ENCODE data around the gene TNFRSF19. TPM values are rescaled to one million over a fixed set of nuclear protein-coding genes. Genes with fewer than 3 reads are reported as not detected.

The TNFRSF19 gene
- total and polyA plus RNA-seq, 2 experiments from 2014 or later = 19.8 to 25.3 TPM

- H3K27ac ChIP-seq = no peak overlapping the region
- TF ChIP-seq EZH2phosphoT487 (IDR thresholded peaks at IDR 0.05; ENCODE audit: low read depth, severe bottlenecking, unreplicated experiment) = no peak
- TF ChIP-seq CTCF (IDR thresholded peaks at IDR 0.05; ENCODE audit: poor library complexity) = no peak
- TF ChIP-seq EZH2 (IDR thresholded peaks at IDR 0.05; ENCODE audit: borderline replicate concordance) = no peak
- H3K36me3 ChIP-seq (replicated peaks; ENCODE audit: insufficient read depth, low read depth) = no peaks in the 10 kb centered on the region
- peaks cover 17% of the 10 kb centered on the region for H3K4me1 ChIP-seq (ENCODE audit: insufficient read depth)
- H3K4me3 ChIP-seq = no peak overlapping the region
- no peaks in the 10 kb centered on the region for H3K9me3 ChIP-seq (ENCODE audit: low read depth)
- 88% methylated on average over 10 of the region's 10 CpGs for whole genome bisulfite sequencing (ENCODE audit: low lambda C conversion rate, missing lambda C conversion rate)
- no peak overlapping the region for H2AFZ ChIP-seq
- H4K20me1 ChIP-seq (ENCODE audit: insufficient read depth, poor library complexity, severe bottlenecking) = no peaks in the 10 kb centered on the region
- no peaks in the 10 kb centered on the region for H3K27me3 ChIP-seq
- no peak overlapping the region for H3K4me2 ChIP-seq
- no peak for DNase-seq (ENCODE audit: low spot score)
- H3K9me2 ChIP-seq (replicated peaks; ENCODE audit: insufficient read depth) = no peaks in the 10 kb centered on the region
- H3K79me2 ChIP-seq = peaks cover 3% of the 10 kb centered on the region
These were observed 82.9 kb downstream of the TNFRSF19 start for GRCh38 chr13:23652909-23653726.

- Histone ChIP-seq H3K9me3 (ENCODE audit: low read depth) (no peaks in the 10 kb centered on the region), H3K4me2 (no peak overlapping the region), H3K27ac (peak overlapping the region; percentile 33), H3K36me3 (replicated peaks; ENCODE audit: insufficient read depth, low read depth) (no peaks in the 10 kb centered on the region), H2AFZ (no peak overlapping the region), H3K9me2 (replicated peaks; ENCODE audit: insufficient read depth) (no peaks in the 10 kb centered on the region), H3K4me1 (ENCODE audit: insufficient read depth) (peaks cover 17% of the 10 kb centered on the region), H3K27me3 (no peaks in the 10 kb centered on the region), H3K4me3 (no peak overlapping the region), H3K79me2 (peaks cover 1% of the 10 kb centered on the region), H4K20me1 (ENCODE audit: insufficient read depth, poor library complexity, severe bottlenecking) (no peaks in the 10 kb centered on the region)
- TF ChIP-seq EZH2 (IDR thresholded peaks at IDR 0.05; ENCODE audit: borderline replicate concordance) (no peak), EZH2phosphoT487 (IDR thresholded peaks at IDR 0.05; ENCODE audit: low read depth, severe bottlenecking, unreplicated experiment) (no peak), CTCF (IDR thresholded peaks at IDR 0.05; ENCODE audit: poor library complexity) (no peak)
- DNase-seq (ENCODE audit: low spot score) = no peak
- 78% methylated on average over 9 of the region's 11 CpGs for WGBS (ENCODE audit: low lambda C conversion rate, missing lambda C conversion rate)
These were observed 84.2 kb downstream of the TNFRSF19 start for GRCh38 chr13:23654111-23655110.

GRCh38 chr13:23655321-23655720, 85.1 kb downstream of the TNFRSF19 start:
- whole genome bisulfite sequencing (ENCODE audit: low lambda C conversion rate, missing lambda C conversion rate) = 93% methylated on average over 3 of the region's 3 CpGs
- Histone ChIP-seq H3K36me3 (replicated peaks; ENCODE audit: insufficient read depth, low read depth) (no peaks in the 10 kb centered on the region), H3K27me3 (no peaks in the 10 kb centered on the region), H3K9me2 (replicated peaks; ENCODE audit: insufficient read depth) (no peaks in the 10 kb centered on the region), H3K79me2 (no peaks in the 10 kb centered on the region), H3K4me3 (no peak overlapping the region), H3K9me3 (ENCODE audit: low read depth) (no peaks in the 10 kb centered on the region), H2AFZ (no peak overlapping the region), H3K27ac (no peak overlapping the region), H3K4me2 (no peak overlapping the region), H4K20me1 (ENCODE audit: insufficient read depth, poor library complexity, severe bottlenecking) (no peaks in the 10 kb centered on the region), H3K4me1 (ENCODE audit: insufficient read depth) (peaks cover 17% of the 10 kb centered on the region)
- no peak for DNase-seq (ENCODE audit: low spot score)
- TF ChIP-seq EZH2phosphoT487 (IDR thresholded peaks at IDR 0.05; ENCODE audit: low read depth, severe bottlenecking, unreplicated experiment) = no peak
- no peak for TF ChIP-seq CTCF (IDR thresholded peaks at IDR 0.05; ENCODE audit: poor library complexity)
- no peak for TF ChIP-seq EZH2 (IDR thresholded peaks at IDR 0.05; ENCODE audit: borderline replicate concordance)
